GM19372 (cell line): ENCODE data around the gene SLC35F6.

Source experiments
- ATAC-seq: cut with Tn5 transposase; IDR thresholded peaks from one replicate; pipeline ENCODE4 v1.9.1; 2021; ENCODE audit warnings: mild to moderate bottlenecking, low read depth, moderate library complexity; ENCODE audit not compliant: unreplicated experiment

SLC35F6 gene, protein sequence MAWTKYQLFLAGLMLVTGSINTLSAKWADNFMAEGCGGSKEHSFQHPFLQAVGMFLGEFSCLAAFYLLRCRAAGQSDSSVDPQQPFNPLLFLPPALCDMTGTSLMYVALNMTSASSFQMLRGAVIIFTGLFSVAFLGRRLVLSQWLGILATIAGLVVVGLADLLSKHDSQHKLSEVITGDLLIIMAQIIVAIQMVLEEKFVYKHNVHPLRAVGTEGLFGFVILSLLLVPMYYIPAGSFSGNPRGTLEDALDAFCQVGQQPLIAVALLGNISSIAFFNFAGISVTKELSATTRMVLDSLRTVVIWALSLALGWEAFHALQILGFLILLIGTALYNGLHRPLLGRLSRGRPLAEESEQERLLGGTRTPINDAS

DNA sequence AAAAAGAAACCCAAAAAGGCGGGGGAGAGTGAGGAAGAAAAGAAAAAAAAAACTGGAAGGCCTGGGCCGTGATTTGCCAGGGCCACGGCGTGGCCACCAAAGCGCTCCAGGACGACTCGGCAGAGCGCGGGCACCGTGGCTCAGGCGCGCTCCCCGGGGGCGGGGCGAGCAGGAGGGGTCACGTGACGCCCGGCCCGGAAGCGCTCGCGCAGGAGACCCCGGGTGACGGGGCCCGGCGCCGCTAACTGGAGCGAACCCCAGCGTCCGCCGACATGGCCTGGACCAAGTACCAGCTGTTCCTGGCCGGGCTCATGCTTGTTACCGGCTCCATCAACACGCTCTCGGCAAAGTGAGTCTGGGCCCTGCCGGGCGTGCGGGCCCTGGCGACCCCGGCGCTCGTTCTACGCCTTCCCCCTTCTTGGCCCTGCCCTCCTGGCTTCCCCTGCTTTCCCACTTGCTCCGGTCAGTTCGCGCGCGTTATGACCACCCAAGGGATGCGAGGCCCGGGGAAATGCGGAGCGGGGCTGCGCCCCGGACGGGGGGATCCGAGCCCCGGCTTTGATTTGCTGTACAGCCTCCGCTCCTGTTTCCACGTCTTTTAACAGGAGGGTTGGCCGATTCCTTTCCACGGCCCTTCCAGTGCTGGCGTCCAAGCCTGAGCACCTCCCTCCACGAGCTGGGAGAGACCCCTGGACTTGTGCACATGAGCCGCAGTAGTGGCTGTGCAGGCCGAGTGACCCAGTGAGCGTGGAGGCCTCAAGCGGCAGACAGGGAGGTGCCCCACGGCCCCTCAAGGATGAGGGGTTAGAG is at the start of gene SLC35F6:
TSS of gene SLC35F6 (plus strand) at position 207 of the 810 bp plus-strand sequence. CDS start at position 273, 66 bp downstream.
- ATAC-seq = peak; percentile 89

DNA sequence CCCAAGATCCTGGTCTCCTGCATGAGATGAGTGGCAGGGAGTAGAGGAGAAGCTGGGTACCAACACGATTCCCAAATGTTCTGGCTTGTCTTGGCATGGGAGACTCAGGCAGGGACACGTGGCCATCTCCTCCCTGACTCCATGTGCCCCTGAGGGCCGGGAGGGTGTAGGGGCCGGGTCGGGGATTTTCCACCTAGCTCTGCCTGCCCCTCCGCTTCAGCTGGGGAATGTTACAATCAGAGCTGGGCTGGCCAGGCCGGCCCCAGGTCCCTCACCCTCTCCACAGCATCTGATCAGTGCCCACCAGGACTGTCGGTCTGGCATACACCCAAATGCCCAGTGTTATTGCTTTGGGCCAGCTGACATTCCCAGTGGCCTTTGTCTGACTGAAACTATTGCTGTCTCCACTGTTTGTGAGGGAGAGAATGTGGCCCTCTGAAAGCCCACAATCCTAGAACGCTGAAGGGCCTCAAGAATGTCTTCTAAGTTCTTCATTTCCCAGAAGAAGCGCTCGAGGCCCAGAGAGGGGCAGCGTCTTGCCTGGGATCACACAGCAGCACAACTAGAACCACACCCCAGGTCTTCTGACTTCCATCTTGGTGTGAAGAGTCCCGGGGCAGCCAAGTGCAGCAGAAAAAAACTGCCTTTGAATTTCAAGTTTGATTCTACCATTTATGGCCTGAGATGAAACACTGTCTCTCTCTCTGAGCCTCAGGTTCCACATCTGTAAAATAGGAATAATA is 48.4 kb upstream of the SLC35F6 start:
- no peak for ATAC-seq

- ATAC-seq = no peak
These were observed 47.7 kb upstream of the SLC35F6 start for GRCh38 chr2:26716340-26716739.

GRCh38 chr2:26716769-26717168 is 47.3 kb upstream of the SLC35F6 start:
- ATAC-seq = no peak

DNA sequence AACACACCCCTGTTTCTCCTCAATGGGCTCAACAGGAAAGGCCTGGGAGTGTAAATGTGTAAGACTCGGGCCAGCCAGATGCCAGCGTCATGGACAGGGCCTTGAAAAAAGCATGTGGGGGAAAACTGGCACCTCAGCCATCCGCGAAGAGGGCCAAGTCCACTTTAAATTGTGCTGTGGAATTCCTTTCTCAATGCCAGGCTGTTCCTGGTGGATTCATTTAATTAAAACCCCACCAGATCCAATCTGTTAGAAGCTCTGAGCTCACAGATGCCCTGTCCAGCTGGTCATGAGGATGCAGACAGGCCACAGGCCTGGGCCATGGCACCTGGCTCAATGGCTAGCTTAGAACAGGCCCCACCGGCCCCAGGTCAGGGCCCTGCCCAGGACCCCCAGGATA is 46.7 kb upstream of the SLC35F6 start:
- ATAC-seq = no peak

DNA sequence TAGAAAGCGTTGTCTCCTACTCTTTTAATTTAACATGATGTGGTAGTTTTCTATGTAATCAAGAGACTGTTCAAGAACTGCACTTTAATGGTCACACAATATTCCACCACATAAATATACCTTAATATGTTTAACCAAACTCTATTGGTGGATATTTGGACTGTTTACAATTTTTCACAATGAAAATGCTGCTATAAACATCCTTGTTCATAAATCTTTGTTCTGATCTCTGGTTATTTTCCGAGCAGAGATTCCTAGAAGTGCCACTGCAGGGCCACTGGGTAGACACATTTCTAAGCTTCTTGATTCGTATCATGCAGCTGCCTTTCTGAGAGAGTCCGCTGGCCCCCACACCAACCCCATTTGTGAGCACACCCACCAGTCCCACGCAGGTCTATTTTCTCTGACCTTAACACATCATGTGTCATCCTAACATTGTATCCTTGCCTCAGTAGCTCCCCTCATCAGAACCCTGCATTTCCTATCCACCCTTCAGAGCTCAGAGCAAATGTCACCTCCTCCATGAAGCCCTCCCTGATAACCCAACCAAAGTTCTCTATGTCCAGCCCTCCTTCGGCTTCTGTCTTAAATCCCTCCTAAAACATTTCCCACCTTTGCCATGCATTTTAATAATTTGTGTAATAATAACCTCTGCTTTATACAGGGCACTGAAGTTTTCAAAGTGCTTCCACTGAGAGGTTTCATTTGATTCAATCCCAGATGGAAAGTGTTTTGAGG is 45.0 kb upstream of the SLC35F6 start:
- ATAC-seq = no peak

DNA sequence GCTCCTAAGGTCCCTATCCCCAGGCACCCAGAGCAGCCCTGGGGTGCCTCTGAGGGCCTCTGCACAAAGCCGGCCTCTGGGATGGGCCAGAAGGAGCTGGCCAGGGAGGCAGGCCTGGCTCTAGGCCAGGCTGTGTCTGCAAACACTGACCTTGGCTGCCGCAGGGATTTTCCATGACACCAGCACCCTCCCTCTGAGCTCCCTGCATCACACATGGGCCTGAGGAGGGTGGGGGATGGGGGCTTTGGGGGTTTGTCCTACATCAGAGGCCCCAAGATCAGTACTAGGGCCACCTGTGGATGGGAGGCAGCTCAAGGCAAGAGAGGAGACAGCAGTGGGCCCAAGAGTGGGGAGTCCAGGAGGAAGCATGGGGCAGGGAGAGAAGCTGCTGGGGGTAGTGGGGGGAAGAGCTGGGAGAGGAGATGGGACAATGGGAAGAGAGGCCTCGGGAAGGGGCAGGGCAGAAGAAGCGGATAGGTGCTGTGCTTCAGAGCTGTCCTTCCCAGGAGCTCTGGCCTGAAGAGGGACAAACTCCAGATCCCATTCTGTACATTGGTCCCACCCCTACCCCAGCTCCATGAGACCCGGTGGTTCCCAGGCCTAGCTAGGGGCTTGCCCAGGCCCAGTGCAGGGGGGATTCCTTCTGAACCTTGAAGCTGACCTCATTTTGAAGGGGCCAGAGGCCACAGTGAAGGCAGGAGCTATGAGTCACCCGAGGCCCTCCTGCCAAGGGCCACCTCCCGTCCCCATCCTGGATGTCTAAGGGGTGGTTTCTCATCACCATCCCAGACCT is 43.6 kb upstream of the SLC35F6 start:
- ATAC-seq = no peak

DNA sequence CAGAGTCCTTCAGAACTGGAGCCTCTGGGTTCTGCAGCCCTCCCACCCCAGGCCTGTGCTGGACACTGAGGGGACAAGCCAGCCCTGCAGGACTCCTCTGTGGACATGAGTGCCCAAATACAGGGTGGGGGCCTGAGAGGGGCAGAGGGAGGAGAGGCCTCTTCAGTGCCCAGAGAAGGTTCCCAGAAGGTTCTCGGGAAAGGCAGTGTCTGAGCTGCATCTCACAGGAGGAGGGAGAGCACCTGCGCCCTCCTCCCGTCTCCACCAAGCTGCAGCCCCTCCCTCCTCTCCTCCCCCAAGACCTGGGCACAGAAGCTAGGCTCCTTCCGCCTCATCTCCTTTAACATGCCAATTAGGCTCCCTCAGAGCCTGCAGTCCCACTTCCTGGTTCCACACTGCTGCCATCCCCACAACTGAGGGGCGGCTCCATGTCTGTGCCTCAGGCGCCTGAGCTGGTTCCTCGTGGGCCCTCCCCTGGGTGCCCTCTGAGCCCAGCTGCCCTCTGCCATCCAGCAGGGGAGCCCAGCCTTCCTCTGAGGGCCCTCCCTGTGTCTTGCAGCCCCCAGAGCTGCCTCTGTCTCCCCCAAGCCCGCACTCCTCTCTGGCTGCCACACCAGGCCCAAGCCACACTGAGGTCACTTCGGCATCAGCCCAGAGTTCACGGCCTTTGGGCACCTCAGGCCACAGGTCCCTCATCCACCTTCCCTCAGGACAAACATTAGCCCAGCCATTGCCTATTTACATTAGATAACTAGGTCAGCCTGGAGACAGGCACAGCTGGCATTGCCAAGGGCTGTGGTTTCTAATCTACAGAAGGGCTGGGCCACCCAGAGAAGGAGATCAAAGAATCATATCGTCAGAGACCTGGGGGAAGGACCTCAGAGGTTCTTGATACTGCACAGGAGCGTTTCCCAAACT is 42.7 kb upstream of the SLC35F6 start:
- ATAC-seq = no peak

GRCh38 chr2:26722328-26722727 is 41.8 kb upstream of the SLC35F6 start:
- ATAC-seq = no peak

- ATAC-seq = no peak
These were observed 41.2 kb upstream of the SLC35F6 start for GRCh38 chr2:26722911-26723310.

DNA sequence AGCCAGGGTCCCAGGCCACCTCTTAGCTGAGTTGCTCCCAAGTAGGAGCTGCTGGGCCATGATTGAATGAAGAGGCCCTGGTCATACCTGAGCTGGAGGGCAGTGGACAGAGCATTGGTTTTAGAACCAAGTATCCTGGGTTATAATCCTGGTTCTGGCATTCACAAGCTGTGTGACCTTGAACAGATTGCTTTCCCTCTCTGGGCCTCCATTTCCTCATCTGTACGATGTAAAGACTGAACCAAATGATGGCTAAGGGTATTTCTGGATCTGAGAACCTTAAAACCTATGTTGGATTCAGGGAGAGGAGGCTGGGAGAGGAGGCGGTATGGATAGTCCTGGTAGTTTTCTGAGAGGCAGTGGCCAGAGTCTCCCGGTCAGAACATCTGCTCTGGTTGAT is 40.6 kb upstream of the SLC35F6 start:
- no peak for ATAC-seq

- ATAC-seq = no peak
These were observed 39.9 kb upstream of the SLC35F6 start for GRCh38 chr2:26723991-26724750.

- ATAC-seq = no peak
These were observed 39.1 kb upstream of the SLC35F6 start for GRCh38 chr2:26724784-26725520.

GRCh38 chr2:26725521-26725820 is 38.6 kb upstream of the SLC35F6 start:
- no peak for ATAC-seq

- no peak for ATAC-seq
These were observed 37.9 kb upstream of the SLC35F6 start for GRCh38 chr2:26726228-26726627.

GRCh38 chr2:26727641-26728561 is 36.2 kb upstream of the SLC35F6 start:
- ATAC-seq = no peak
